ENCODE results near the gene KPNA6. TPM values are rescaled to one million over a fixed set of nuclear protein-coding genes. Genes with fewer than 3 reads are reported as not detected.

Gene KPNA6
- total and polyA plus RNA-seq, 9 of the 15 experiments (the other 6 are each of a cell fraction or from before 2014, with no cell fraction given) = 20.1 to 54.6 (median 32.2) TPM

GRCh38 chr1:32223683-32224082 lies 115.8 kb downstream of the KPNA6 start:
- Histone ChIP-seq H3K4me3 (peak overlapping the region; percentile 80), H2AFZ (ENCODE audit: low read depth, low read length) (no peak overlapping the region), H3K4me2 (ENCODE audit: insufficient read depth, low read length) (peak overlapping the region; percentile 98), H4K20me1 (replicated peaks; ENCODE audit: control insufficient read depth, insufficient read depth, low read length) (no peaks in the 10 kb centered on the region), H3K27me3 (ENCODE audit: control insufficient read depth in 2 of 2, insufficient read depth in 2 of 2, low read length in 2 of 2) (no peaks in the 10 kb centered on the region), H3K4me1 (replicated peaks in 1 of 2; ENCODE audit: control insufficient read depth in 2 of 2, insufficient read depth in 2 of 2, low read length in 2 of 2) (peaks cover 19 to 22% of the 10 kb centered on the region in 2 experiments; a peak in 4 of 5 replicates), H3K9me3 (replicated peaks; ENCODE audit: control insufficient read depth, insufficient read depth, low read depth, low read length) (no peaks in the 10 kb centered on the region), H3K9me1 (ENCODE audit: control insufficient read depth, insufficient read depth, low read length) (no peaks in the 10 kb centered on the region), H3K27ac (ENCODE audit: extremely low read depth, low read depth, low read length) (peak overlapping the region; percentile 50), H3K36me3 (ENCODE audit: control insufficient read depth, insufficient read depth, low read length) (peaks cover 64% of the 10 kb centered on the region), H3K9ac (ENCODE audit: insufficient read depth in 1 of 2, low read depth in 2 of 2, low read length in 2 of 2) (peak overlapping the region; percentile 83 to 96; a peak in 3 of 4 replicates), H3K79me2 (ENCODE audit: control insufficient read depth, insufficient read depth, low read length) (peaks cover 49% of the 10 kb centered on the region)
- BruUV-seq (replicated peaks) = no TSS peak
- DNase-seq (ENCODE audit: extremely low read depth in 1 of 4, low spot score in 3 of 4) = no peak
- FAIRE-seq = no peak
- ChIA-PET POLR2A (interaction anchor here (0.7 to 6.5 kb wide), 9 partner anchors 8 to 369 kb away, joined by 3 to 40 read pairs (median 3); partner anchors contain the start of gene TXLNA), CTCF (ENCODE audit: low intra/inter-chr PET ratio) (interaction anchor here (0.6 kb wide), 1 partner anchor 193 kb away, joined by 4 read pairs; no protein-coding TSS in a partner anchor)
- intact Hi-C loops (cut with micrococcal nuclease) = loop anchor here (2.0 kb wide), 1 partner anchor 93 kb away; no protein-coding TSS in a partner anchor
- in situ Hi-C loops (cut with MboI) = no loop called here
- 73% methylated on average over 3 of the region's 3 CpGs for WGBS (ENCODE audit: insufficient coverage, low coverage, missing lambda C conversion rate)
- no peak for ATAC-seq
- TF ChIP-seq ATF3 (IDR thresholded peaks at IDR 0.05) = 0 out of 2 replicates have a peak, but pooled peaks have one; percentile 4
- no peak for TF ChIP-seq ATF3 (CRISPR knock-in tag; conservative IDR thresholded peaks at IDR 0.05)
- peak in 1 of 2 experiments; percentile 16; a peak in 1 of 4 replicates for TF ChIP-seq RAD21 (CRISPR knock-in tag; conservative IDR thresholded peaks at IDR 0.05 in 1 of 2, IDR thresholded peaks at IDR 0.05 in 1 of 2)
- TF ChIP-seq BDP1 (IDR thresholded peaks at IDR 0.05; ENCODE audit: insufficient read depth, insufficient read length) = no peak
- 0 out of 2 replicates have a peak, but pooled peaks have one; percentile 40 for TF ChIP-seq GABPB1 (CRISPR knock-in tag; IDR thresholded peaks at IDR 0.05)
- no peak for TF ChIP-seq HNRNPUL1 (IDR thresholded peaks at IDR 0.05; ENCODE audit: low read length)
- TF ChIP-seq, protein P1, sequence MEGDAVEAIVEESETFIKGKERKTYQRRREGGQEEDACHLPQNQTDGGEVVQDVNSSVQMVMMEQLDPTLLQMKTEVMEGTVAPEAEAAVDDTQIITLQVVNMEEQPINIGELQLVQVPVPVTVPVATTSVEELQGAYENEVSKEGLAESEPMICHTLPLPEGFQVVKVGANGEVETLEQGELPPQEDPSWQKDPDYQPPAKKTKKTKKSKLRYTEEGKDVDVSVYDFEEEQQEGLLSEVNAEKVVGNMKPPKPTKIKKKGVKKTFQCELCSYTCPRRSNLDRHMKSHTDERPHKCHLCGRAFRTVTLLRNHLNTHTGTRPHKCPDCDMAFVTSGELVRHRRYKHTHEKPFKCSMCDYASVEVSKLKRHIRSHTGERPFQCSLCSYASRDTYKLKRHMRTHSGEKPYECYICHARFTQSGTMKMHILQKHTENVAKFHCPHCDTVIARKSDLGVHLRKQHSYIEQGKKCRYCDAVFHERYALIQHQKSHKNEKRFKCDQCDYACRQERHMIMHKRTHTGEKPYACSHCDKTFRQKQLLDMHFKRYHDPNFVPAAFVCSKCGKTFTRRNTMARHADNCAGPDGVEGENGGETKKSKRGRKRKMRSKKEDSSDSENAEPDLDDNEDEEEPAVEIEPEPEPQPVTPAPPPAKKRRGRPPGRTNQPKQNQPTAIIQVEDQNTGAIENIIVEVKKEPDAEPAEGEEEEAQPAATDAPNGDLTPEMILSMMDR (IDR thresholded peaks at IDR 0.05 in 2 of 3, conservative IDR thresholded peaks at IDR 0.05 in 1 of 3; ENCODE audit: insufficient read depth in 2 of 3, low read depth in 1 of 3, low read length in 3 of 3) = 0 out of 6 replicates have a peak, but pooled peaks of 1 of the 3 experiments have one; percentile 25
- no peak for TF ChIP-seq MCM2 (IDR thresholded peaks at IDR 0.05; ENCODE audit: low read depth)
- TF ChIP-seq E2F1 (CRISPR knock-in tag; IDR thresholded peaks at IDR 0.05) = no peak
- TF ChIP-seq, protein P2, sequence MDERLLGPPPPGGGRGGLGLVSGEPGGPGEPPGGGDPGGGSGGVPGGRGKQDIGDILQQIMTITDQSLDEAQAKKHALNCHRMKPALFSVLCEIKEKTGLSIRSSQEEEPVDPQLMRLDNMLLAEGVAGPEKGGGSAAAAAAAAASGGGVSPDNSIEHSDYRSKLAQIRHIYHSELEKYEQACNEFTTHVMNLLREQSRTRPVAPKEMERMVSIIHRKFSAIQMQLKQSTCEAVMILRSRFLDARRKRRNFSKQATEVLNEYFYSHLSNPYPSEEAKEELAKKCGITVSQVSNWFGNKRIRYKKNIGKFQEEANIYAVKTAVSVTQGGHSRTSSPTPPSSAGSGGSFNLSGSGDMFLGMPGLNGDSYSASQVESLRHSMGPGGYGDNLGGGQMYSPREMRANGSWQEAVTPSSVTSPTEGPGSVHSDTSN (CRISPR knock-in tag; IDR thresholded peaks at IDR 0.05; ENCODE audit: low read depth) = no peak
- TF ChIP-seq, protein P2 (tag; conservative IDR thresholded peaks at IDR 0.05; ENCODE audit: low read depth) = no peak
- TF ChIP-seq, protein P3, sequence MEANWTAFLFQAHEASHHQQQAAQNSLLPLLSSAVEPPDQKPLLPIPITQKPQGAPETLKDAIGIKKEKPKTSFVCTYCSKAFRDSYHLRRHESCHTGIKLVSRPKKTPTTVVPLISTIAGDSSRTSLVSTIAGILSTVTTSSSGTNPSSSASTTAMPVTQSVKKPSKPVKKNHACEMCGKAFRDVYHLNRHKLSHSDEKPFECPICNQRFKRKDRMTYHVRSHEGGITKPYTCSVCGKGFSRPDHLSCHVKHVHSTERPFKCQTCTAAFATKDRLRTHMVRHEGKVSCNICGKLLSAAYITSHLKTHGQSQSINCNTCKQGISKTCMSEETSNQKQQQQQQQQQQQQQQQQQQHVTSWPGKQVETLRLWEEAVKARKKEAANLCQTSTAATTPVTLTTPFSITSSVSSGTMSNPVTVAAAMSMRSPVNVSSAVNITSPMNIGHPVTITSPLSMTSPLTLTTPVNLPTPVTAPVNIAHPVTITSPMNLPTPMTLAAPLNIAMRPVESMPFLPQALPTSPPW (CRISPR knock-in tag; IDR thresholded peaks at IDR 0.05) = no peak
